Ectodermal cell (in vitro differentiated cells): ENCODE results near the gene NDUFB7.

ENCODE experiments used
- H3K27ac ChIP-seq: 2 replicates; pipeline ENCODE4 v1.7.0; 2013; ENCODE audit warnings: mild to moderate bottlenecking, low read depth, low read length; ENCODE audit not compliant: insufficient read depth, poor library complexity, severe bottlenecking
- H3K27me3 ChIP-seq: 2 replicates; pipeline ENCODE4 v1.7.0; 2013; ENCODE audit warnings: mild to moderate bottlenecking, low read length; ENCODE audit not compliant: insufficient read depth, control insufficient read depth, poor library complexity, severe bottlenecking
- H3K36me3 ChIP-seq: one replicate; pipeline ENCODE4 v1.7.0; 2013; ENCODE audit warnings: low read length; ENCODE audit not compliant: control insufficient read depth, insufficient read depth
- H3K4me1 ChIP-seq: one replicate; pipeline ENCODE4 v1.7.0; 2013; ENCODE audit warnings: low read length; ENCODE audit not compliant: control insufficient read depth, insufficient read depth
- H3K4me3 ChIP-seq: 2 replicates; pipeline ENCODE4 v1.7.0; 2013; ENCODE audit warnings: low read depth, low read length, control low read depth; ENCODE audit not compliant: insufficient read depth
- H3K9me3 ChIP-seq: 2 replicates; pipeline ENCODE4 v1.7.0; 2013; ENCODE audit warnings: mild to moderate bottlenecking, low read length, moderate library complexity; ENCODE audit not compliant: control insufficient read depth
- WGBS, 2 experiments: methylation state at CpG; one replicate each; pipeline ENCODE4 v1.1.7; 2013; ENCODE audit warnings: missing lambda C conversion rate in 2 of 2; 5-methylcytosine and 5-hydroxymethylcytosine counted together

NDUFB7 gene

DNA sequence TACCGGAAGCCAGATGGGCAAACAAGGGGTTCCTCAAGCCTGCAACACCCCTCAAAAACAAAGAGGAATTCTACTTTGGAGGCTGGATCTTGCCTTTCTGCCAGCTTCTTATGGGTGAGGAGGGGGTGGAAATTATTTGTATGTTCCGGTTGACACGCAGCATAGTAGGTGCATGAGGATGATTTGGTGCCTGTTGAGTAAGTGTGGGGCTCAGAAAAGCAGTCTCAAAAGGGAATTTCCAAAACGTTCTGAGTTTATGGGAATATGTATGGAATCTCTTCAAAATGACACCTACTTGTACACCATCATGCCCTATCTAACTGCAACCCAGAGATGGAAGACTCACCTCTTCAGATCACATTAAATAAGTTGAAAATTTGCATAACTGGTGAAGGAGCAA, 45.4 kb downstream of the NDUFB7 start:
- no peaks in the 10 kb centered on the region for H3K27me3 ChIP-seq
- no peaks in the 10 kb centered on the region for H3K4me1 ChIP-seq
- H3K4me3 ChIP-seq, result no peak overlapping the region
- WGBS, 2 experiments, result 90 to 92% methylated on average over 4 of the region's 4 CpGs
- no peaks in the 10 kb centered on the region for H3K36me3 ChIP-seq
- H3K27ac ChIP-seq, result no peak overlapping the region
- no peaks in the 10 kb centered on the region for H3K9me3 ChIP-seq

DNA sequence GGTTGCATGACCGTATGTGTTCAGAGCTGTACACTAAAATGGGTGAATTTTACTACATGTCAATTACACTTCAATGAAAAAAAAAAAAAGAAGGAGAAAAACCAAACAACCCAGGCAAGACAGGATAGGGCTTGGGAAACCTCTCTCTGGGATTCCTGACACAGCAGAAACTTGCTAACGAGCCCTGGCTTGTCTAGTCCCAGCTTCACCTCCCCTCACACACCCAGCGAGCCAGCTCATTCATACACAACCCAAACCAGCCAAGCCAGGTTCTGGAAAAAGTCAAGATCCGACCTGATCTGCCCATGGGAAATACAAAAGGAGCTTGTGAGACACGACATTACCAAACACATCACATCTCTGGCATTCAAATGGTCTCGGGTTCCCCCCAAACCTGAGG, 46.1 kb downstream of the NDUFB7 start:
- Histone ChIP-seq H3K4me1 (no peaks in the 10 kb centered on the region), H3K27ac (no peak overlapping the region), H3K9me3 (no peaks in the 10 kb centered on the region), H3K36me3 (no peaks in the 10 kb centered on the region), H3K4me3 (no peak overlapping the region), H3K27me3 (no peaks in the 10 kb centered on the region)
- 68 to 73% methylated on average over 5 to 6 of the region's 6 CpGs for WGBS, 2 experiments

DNA sequence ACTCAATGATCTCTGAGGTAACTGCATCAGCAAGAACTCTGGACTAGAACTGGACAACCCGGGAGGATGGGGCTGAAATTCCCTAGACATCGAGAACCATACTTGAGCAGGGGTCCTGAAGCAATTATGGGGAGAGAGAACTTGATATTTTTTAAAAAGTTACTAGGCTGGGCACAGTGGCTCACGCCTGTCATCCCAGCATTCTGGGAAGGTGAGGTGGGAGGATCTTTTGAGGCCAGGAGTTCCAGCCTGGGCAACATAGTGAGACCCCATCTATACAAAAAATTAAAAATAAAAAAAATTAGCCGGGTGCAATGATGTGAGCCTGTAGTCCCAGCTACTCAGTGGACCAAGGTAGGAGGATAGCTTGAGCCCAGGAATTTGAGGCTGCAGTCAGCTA, 51.3 kb downstream of the NDUFB7 start:
- no peaks in the 10 kb centered on the region for H3K9me3 ChIP-seq
- no peak overlapping the region for H3K4me3 ChIP-seq
- no peaks in the 10 kb centered on the region for H3K4me1 ChIP-seq
- H3K27me3 ChIP-seq, result no peaks in the 10 kb centered on the region
- 91 to 93% methylated on average over 4 of the region's 4 CpGs for WGBS, 2 experiments
- H3K27ac ChIP-seq, result no peak overlapping the region
- H3K36me3 ChIP-seq, result peaks cover 2% of the 10 kb centered on the region

DNA sequence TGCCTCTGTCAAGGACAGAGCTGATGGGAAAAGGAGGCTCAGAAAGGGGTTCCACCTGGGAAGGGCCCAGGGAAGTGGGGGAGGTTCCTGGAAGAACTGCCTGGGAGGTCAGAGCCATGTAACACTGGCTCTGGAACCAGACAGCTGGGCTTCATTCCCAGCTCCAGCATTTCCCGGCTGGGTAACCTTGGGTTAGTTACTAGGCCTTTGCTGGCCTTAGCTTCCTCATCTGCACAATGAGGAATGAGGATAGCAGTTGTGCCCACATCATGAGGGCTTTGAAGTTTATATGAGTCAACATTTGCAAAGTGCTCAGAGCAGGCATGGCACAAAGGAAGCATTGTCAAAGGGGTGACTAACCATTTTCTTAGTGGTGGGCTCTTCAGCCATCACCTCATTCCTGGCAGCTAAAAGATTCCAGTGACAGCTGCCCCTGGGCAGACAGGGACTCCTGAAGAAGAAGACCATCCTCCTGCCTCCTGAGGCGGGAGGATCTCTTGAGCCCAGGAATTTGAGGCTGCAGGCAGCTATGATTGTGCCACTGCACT, 51.9 kb downstream of the NDUFB7 start:
- Histone ChIP-seq H3K4me3 (no peak overlapping the region), H3K4me1 (no peaks in the 10 kb centered on the region), H3K36me3 (peaks cover 8% of the 10 kb centered on the region), H3K27me3 (no peaks in the 10 kb centered on the region), H3K27ac (no peak overlapping the region), H3K9me3 (no peaks in the 10 kb centered on the region)
- whole genome bisulfite sequencing, 2 experiments, result 69 to 82% methylated on average over 2 of the region's 2 CpGs

DNA sequence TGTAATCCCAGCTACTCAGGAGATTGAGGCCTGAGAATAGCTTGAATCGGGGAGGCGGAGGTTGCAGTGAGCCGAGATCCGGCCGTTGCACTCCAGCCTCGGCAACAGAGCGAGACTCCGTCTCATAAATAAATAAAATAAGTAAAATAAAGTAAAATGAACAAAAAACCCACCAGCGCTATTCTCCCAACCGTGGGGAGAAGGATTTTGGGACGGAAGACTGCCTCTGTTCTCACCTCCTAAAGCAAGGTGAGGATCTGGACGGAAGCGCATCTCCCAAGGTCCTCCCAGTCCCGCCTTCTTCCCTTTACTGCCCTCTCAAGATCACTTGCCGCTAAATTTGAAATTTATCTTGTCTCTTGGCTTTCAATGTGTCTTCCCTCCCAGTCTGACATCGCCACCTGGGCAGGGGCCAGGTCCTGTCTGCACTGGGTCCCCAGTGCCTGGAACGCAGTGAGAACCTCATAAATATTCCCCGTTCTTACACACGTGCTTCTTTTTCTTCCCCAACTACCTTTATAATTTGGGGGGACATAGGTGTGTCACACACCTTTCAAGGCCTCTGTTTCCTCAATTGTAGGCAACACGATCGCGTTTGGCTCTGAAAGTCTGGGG, 52.5 kb downstream of the NDUFB7 start:
- no peak overlapping the region for H3K27ac ChIP-seq
- no peaks in the 10 kb centered on the region for H3K9me3 ChIP-seq
- no peaks in the 10 kb centered on the region for H3K4me1 ChIP-seq
- no peaks in the 10 kb centered on the region for H3K27me3 ChIP-seq
- 94 to 95% methylated on average over 19 to 20 of the region's 22 CpGs for WGBS, 2 experiments
- peaks cover 11% of the 10 kb centered on the region for H3K36me3 ChIP-seq
- H3K4me3 ChIP-seq, result no peak overlapping the region

DNA sequence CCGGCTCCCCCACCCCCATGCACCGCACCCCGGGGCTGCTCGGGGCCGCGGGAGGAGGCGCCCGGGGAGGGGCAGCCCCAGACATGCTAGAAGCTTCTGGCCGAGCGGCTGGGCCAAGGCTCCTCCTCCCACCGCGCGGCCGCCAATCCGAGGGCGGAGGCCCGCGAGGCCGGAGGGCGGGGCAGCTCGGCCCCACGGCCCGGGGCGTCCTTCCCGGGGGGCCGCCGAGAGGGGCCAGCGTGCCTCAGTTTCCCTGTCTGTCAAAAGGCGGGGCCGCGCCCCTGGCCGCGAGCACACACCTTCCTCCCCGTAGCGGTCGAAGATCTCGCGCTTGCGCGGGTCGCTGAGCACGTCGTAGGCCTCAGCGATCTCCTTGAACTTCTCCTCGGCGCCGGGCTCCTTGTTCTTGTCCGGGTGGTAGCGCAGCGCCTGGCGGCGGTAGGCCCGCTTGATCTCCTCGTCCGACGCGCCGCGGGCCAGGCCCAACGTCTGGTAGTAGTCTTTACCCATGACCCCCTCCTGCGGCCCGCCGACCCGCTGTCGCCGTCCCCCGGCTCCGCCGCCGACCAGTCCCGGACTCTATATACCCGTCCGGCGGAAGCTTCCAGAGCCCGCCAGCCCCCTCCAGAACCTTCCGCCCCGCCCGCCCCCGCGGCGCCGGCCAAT, 53.9 kb downstream of the NDUFB7 start, which contains the start of gene DNAJB1:
TSS of gene DNAJB1 (minus strand) at position 558 of the 666 bp plus-strand sequence. CDS start at position 510, 48 bp downstream.
- Histone ChIP-seq H3K9me3 (no peaks in the 10 kb centered on the region), H3K4me1 (no peaks in the 10 kb centered on the region), H3K27me3 (no peaks in the 10 kb centered on the region), H3K4me3 (peak within 1 kb of the TSS; percentile 92), H3K27ac (peak within 1 kb of the TSS; percentile 91), H3K36me3 (peaks cover 11% of the 10 kb centered on the region)
- 0% methylated on average over 82 of the region's 82 CpGs for WGBS, 2 experiments

DNA sequence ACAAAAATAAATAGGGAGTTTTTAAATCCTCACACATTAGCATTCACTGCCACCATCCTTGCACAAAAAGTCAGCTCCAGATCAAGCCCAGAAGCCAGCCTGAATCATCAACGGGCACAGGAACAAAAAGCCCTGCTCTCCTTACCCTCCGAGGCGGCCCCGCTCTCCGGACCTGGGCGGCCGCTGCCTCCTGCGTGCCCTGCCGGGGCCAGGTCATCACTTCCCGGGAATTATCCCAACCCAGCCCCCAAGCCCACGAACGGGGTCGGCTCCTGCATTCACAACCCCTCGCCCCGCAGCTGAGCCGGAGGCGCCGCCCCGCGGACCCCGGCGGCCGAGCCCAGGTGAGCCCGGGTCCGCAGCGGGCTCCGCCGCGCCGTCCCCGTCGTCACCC, 54.4 kb downstream of the NDUFB7 start:
- WGBS, 2 experiments, result 0% methylated on average over 32 of the region's 32 CpGs

DNA sequence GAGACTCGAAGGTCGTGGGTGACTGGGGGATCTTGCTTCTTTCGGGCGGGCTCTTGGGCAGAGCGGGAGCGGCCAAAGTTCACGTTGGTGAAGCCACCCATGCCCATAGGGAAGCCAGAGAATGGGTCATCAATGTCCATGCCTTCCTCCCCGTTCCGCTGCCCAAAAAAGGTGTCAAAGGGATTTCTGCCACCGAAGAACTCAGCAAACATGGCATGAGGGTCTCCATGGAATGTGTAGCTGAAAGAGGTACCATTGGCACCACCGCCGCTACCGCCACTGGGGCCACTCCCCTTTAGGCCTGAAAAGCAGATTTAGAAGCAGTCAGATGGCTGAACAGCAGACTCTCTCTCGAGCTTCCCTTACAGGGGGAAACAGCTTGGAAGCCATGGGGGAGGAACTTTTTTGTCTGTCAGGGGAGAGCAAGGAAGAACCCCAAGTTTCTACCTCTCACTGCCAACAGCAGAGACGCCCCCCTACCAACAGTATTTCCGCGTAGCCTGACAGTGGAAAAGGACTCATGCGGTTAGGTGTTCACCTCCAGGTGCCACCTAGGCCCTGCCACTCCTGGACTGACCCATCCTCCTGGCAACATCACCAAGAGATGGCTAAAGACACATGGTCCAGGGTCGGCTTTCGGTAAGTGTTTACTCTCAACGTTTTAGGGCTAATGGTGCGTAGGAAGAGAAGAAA, 55.0 kb downstream of the NDUFB7 start:
- no peaks in the 10 kb centered on the region for H3K9me3 ChIP-seq
- peaks cover 11% of the 10 kb centered on the region for H3K36me3 ChIP-seq
- no peak overlapping the region for H3K27ac ChIP-seq

More for the DNA sequence above, 54.4 kb downstream of the NDUFB7 start:
- Histone ChIP-seq H3K27ac (no peak overlapping the region), H3K36me3 (peaks cover 11% of the 10 kb centered on the region), H3K27me3 (no peaks in the 10 kb centered on the region), H3K4me3 (peak overlapping the region; percentile 92), H3K4me1 (no peaks in the 10 kb centered on the region), H3K9me3 (no peaks in the 10 kb centered on the region)

More for the DNA sequence above, 55.0 kb downstream of the NDUFB7 start:
- H3K27me3 ChIP-seq, result no peaks in the 10 kb centered on the region
- 60 to 63% methylated on average over 18 to 20 of the region's 22 CpGs for WGBS, 2 experiments
- H3K4me3 ChIP-seq, result peak overlapping the region; percentile 92
- no peaks in the 10 kb centered on the region for H3K4me1 ChIP-seq
